ENCODE data around the gene SLC22A25.

DNA sequence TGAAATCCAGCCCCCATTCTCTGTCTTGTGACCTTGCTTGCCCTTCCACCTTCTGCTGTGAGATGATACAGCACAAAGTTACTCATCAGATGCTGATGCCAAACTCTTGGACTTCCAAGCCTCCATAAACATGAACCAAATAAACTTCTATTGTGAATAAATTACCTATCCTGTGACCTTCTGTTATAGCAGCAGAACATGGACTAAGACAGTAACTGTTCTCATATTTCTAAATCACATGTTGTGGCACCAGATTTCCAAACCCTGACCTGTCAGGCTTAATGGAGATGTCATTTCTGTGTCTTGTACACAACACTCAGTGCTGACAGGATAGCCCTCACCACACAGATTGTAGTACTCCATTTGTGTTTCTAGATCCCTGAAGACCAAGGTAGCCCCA is 6.0 kb downstream of the SLC22A25 start:
- TF ChIP-seq EZH2 (IDR thresholded peaks at IDR 0.05; ENCODE audit: low read length, missing control alignments) = no peak
- TF ChIP-seq, protein P1, sequence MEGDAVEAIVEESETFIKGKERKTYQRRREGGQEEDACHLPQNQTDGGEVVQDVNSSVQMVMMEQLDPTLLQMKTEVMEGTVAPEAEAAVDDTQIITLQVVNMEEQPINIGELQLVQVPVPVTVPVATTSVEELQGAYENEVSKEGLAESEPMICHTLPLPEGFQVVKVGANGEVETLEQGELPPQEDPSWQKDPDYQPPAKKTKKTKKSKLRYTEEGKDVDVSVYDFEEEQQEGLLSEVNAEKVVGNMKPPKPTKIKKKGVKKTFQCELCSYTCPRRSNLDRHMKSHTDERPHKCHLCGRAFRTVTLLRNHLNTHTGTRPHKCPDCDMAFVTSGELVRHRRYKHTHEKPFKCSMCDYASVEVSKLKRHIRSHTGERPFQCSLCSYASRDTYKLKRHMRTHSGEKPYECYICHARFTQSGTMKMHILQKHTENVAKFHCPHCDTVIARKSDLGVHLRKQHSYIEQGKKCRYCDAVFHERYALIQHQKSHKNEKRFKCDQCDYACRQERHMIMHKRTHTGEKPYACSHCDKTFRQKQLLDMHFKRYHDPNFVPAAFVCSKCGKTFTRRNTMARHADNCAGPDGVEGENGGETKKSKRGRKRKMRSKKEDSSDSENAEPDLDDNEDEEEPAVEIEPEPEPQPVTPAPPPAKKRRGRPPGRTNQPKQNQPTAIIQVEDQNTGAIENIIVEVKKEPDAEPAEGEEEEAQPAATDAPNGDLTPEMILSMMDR (conservative IDR thresholded peaks at IDR 0.05 in 1 of 2, IDR thresholded peaks at IDR 0.05 in 1 of 2; ENCODE audit: low read depth in 1 of 2, low read length in 2 of 2) = no peak

Data from fibroblast of lung (primary cell).